Sigmoid colon (tissue), 7 donors: ENCODE results near the gene MYO5B. TPM values are rescaled to one million over a fixed set of nuclear protein-coding genes. Genes with fewer than 3 reads are reported as not detected.

Source experiments
- DNase-seq: peaks from one replicate; pipeline ENCODE4 v3.0.0-alpha.2; 2019
- H3K27ac ChIP-seq, 4 donors: fragments of 200-600 bp; sonication (generic); one replicate each; pipeline ENCODE4 v1.5.1; 2016 to 2019; ENCODE audit warnings: mild to moderate bottlenecking in 1 of 4
- H3K27me3 ChIP-seq, 3 donors: fragments of 200-600 bp; sonication (generic); one replicate each; pipeline ENCODE4 v1.5.1; 2019; ENCODE audit warnings: mild to moderate bottlenecking in 1 of 3
- H3K36me3 ChIP-seq, 4 donors: fragments of 200-600 bp; sonication (generic); one replicate each; pipeline ENCODE4 v1.5.1; 2016 to 2019
- H3K4me1 ChIP-seq, 4 donors: fragments of 200-600 bp; sonication (generic); one replicate each; pipeline ENCODE4 v1.5.1; 2017 to 2019
- H3K4me3 ChIP-seq, 4 donors: fragments of 200-600 bp; sonication (generic); one replicate each; pipeline ENCODE4 v1.5.1; 2017 to 2019; ENCODE audit warnings: mild to moderate bottlenecking in 2 of 4, moderate library complexity in 1 of 4
- H3K9me3 ChIP-seq, 4 donors: fragments of 200-600 bp in 3 of 4; sonication (generic) in 3 of 4; one replicate each; pipeline versions ENCODE4 v1.5.1 to v1.6.1; 2013 to 2019
- CTCF ChIP-seq, 4 experiments: fragments of 450-650 bp in 3 of 4; fragments of 200-600 bp in 1 of 4; IDR thresholded peaks; one replicate each; pipeline ENCODE4 v1.5.1; 2016 to 2019; ENCODE audit warnings: antibody characterized with exemption in 4 of 4, mild to moderate bottlenecking in 3 of 4, moderate library complexity in 2 of 4
- EP300 ChIP-seq, 4 donors: sonication (generic); formaldehyde crosslinking; IDR thresholded peaks; one replicate each; pipeline ENCODE4 v1.6.1; 2017; ENCODE audit warnings: antibody characterized with exemption in 4 of 4
- POLR2A ChIP-seq, 2 donors: fragments of 450-650 bp; IDR thresholded peaks; one replicate each; pipeline ENCODE4 v1.6.1; 2016; ENCODE audit warnings: antibody characterized with exemption in 2 of 2, mild to moderate bottlenecking in 2 of 2, moderate library complexity in 2 of 2
- POLR2AphosphoS5 ChIP-seq, 4 donors: sonication (generic); formaldehyde crosslinking; IDR thresholded peaks; one replicate each; pipeline ENCODE4 v1.6.1; 2017; ENCODE audit warnings: antibody characterized with exemption in 4 of 4
- WGBS, 2 donors: extraction: QIAGEN DNeasy Blood & Tissue Kit; methylation state at CpG; one replicate each; pipeline ENCODE4 v1.1.7; 2013; 5-methylcytosine and 5-hydroxymethylcytosine counted together
- intact Hi-C: fragments of 100-400 bp; cut with DNase I; formaldehyde crosslinking; loops from one replicate; pipeline ENCODE4 v1.15.1; 2023
- polyA plus RNA-seq, 3 donors: library from polyadenylated mRNA; stranded (reverse); fragments of 200-250 nt; gene quantifications; one replicate each; pipeline ENCODE4 v1.2.3, GENCODE V29; 2013
- total RNA-seq, 4 donors: library from RNA; depleted of rRNA; stranded (reverse); fragments of >200 nt; gene quantifications; one replicate each; pipeline ENCODE4 v1.1.0, GENCODE V29; 2016
- donor health status: healthy with polysubstance abuse.
- donor health status: Bipolar disorder and iron deficiency.
- donor health status: healthy.

The MYO5B gene
- total and polyA plus RNA-seq, 7 donors = 0.14 to 80.7 (median 3.0) TPM

- no peak for TF ChIP-seq EP300 (IDR thresholded peaks at IDR 0.05)
- TF ChIP-seq CTCF (IDR thresholded peaks at IDR 0.05) = no peak
- no peak for TF ChIP-seq POLR2A (IDR thresholded peaks at IDR 0.05)
- TF ChIP-seq POLR2AphosphoS5 (IDR thresholded peaks at IDR 0.05) = no peak
- H3K4me3 ChIP-seq = no peak overlapping the region
- 97 to 98% methylated on average over 3 of the region's 3 CpGs for WGBS, 2 donors
- intact Hi-C loops = no loop called here
- no peak overlapping the region for H3K27ac ChIP-seq
- H3K9me3 ChIP-seq = no peaks in the 10 kb centered on the region
- H3K27me3 ChIP-seq = no peaks in the 10 kb centered on the region
- no peaks in the 10 kb centered on the region for H3K36me3 ChIP-seq
- DNase-seq = no peak
- H3K4me1 ChIP-seq = no peaks in the 10 kb centered on the region
Measured at GRCh38 chr18:50022985-50023384, 172.0 kb downstream of the MYO5B start.

- intact Hi-C loops = no loop called here
- DNase-seq = no peak
- Histone ChIP-seq H3K4me3 (no peak overlapping the region), H3K36me3 (no peaks in the 10 kb centered on the region), H3K27me3 (no peaks in the 10 kb centered on the region), H3K27ac (no peak overlapping the region), H3K4me1 (peaks cover 0 to 29% (median 26%) of the 10 kb centered on the region in 4 donors), H3K9me3 (no peaks in the 10 kb centered on the region)
- 87 to 88% methylated on average over 4 of the region's 4 CpGs for WGBS, 2 donors
- TF ChIP-seq CTCF (IDR thresholded peaks at IDR 0.05) (no peak), POLR2AphosphoS5 (IDR thresholded peaks at IDR 0.05) (no peak), POLR2A (IDR thresholded peaks at IDR 0.05) (no peak)
Measured at GRCh38 chr18:50014606-50015005, 180.3 kb downstream of the MYO5B start.

- 84 to 85% methylated on average over 8 of the region's 8 CpGs for WGBS, 2 donors
- peak overlapping the region in 1 of 4 donors; percentile 76 for H3K27ac ChIP-seq
- TF ChIP-seq POLR2AphosphoS5 (IDR thresholded peaks at IDR 0.05) (no peak), POLR2A (IDR thresholded peaks at IDR 0.05) (no peak), EP300 (IDR thresholded peaks at IDR 0.05) (no peak), CTCF (IDR thresholded peaks at IDR 0.05) (no peak)
Measured at GRCh38 chr18:50013363-50014138, 181.4 kb downstream of the MYO5B start.

GRCh38 chr18:50011813-50012435 lies 183.0 kb downstream of the MYO5B start:
- WGBS, 2 donors = 85 to 87% methylated on average over 4 of the region's 4 CpGs
- Histone ChIP-seq H3K27me3 (no peaks in the 10 kb centered on the region), H3K36me3 (no peaks in the 10 kb centered on the region), H3K9me3 (no peaks in the 10 kb centered on the region), H3K4me3 (no peak overlapping the region), H3K27ac (peak overlapping the region; percentile 31 to 76 (median 58)), H3K4me1 (peaks cover 0 to 29% (median 26%) of the 10 kb centered on the region in 4 donors)
- intact Hi-C loops = no loop called here
- no peak for DNase-seq
- TF ChIP-seq POLR2AphosphoS5 (IDR thresholded peaks at IDR 0.05) (peak in 1 of 4 donors; percentile 18), POLR2A (IDR thresholded peaks at IDR 0.05) (no peak), EP300 (IDR thresholded peaks at IDR 0.05) (no peak), CTCF (IDR thresholded peaks at IDR 0.05) (no peak)

More at GRCh38 chr18:50013363-50014138, 181.4 kb downstream of the MYO5B start:
- H3K4me3 ChIP-seq = no peak overlapping the region
- no peaks in the 10 kb centered on the region for H3K27me3 ChIP-seq
- DNase-seq = no peak
- H3K4me1 ChIP-seq = peaks cover 0 to 29% (median 26%) of the 10 kb centered on the region in 4 donors
- H3K9me3 ChIP-seq = no peaks in the 10 kb centered on the region
- H3K36me3 ChIP-seq = no peaks in the 10 kb centered on the region
- intact Hi-C loops = no loop called here
